Loucy (cell line): Measurements from ENCODE around the gene FAF1.
"Not testable (repeated sequence)": the region's sequence is repeated elsewhere in the genome, so short reads cannot be mapped to it uniquely, and the experiment has no call there.

Experiments
- H2AFZ ChIP-seq: fragments of 200-600 bp; sonication (generic); 2 replicates; pipeline ENCODE4 v1.6.0; 2016; ENCODE audit warnings: antibody characterized with exemption, mild to moderate bottlenecking, low read length, moderate library complexity
- H3F3A ChIP-seq: fragments of 200-600 bp; 2 replicates; pipeline ENCODE4 v1.6.0; 2016; ENCODE audit warnings: antibody characterized with exemption, low read depth, mild to moderate bottlenecking
- H3K27me3 ChIP-seq: fragments of 200-600 bp; sonication (generic); 2 replicates; pipeline ENCODE4 v1.6.1; 2014; ENCODE audit warnings: low read length, mild to moderate bottlenecking; ENCODE audit not compliant: insufficient read depth, poor library complexity, severe bottlenecking
- H3K36me3 ChIP-seq: fragments of 200-600 bp; sonication (generic); 2 replicates; pipeline ENCODE4 v1.6.1; 2016; ENCODE audit warnings: low read length; ENCODE audit not compliant: insufficient read depth
- H3K4me1 ChIP-seq: fragments of 200-600 bp; sonication (generic); 2 replicates; pipeline ENCODE4 v1.5.1; 2014; ENCODE audit warnings: low read length, mild to moderate bottlenecking; ENCODE audit not compliant: insufficient read depth, poor library complexity, severe bottlenecking
- H3K4me2 ChIP-seq: fragments of 200-600 bp; sonication (generic); 2 replicates; pipeline ENCODE4 v1.6.0; 2014; ENCODE audit warnings: antibody characterized with exemption, low read length, low read depth, mild to moderate bottlenecking; ENCODE audit not compliant: poor library complexity, severe bottlenecking
- H3K4me3 ChIP-seq: fragments of 200-600 bp; sonication (generic); 2 replicates; pipeline ENCODE4 v1.5.1; 2014; ENCODE audit warnings: low read length, mild to moderate bottlenecking, mixed read lengths; ENCODE audit not compliant: poor library complexity, severe bottlenecking
- H3K79me2 ChIP-seq: fragments of 200-600 bp; sonication (generic); 2 replicates; pipeline ENCODE4 v1.6.1; 2014; ENCODE audit warnings: low read length; ENCODE audit not compliant: insufficient read depth
- H3K9ac ChIP-seq: fragments of 200-600 bp; sonication (generic); 2 replicates; pipeline ENCODE4 v1.6.0; 2014; ENCODE audit warnings: mild to moderate bottlenecking, low read depth, low read length, moderate library complexity; ENCODE audit not compliant: poor library complexity, severe bottlenecking
- H3K9me2 ChIP-seq: fragments of 200-600 bp; sonication (generic); replicated peaks from 2 replicates; pipeline ENCODE4 v1.6.1; 2016; ENCODE audit warnings: low read depth, low read length, mixed read lengths
- H3K9me3 ChIP-seq: fragments of 200-600 bp; sonication (generic); 2 replicates; pipeline ENCODE4 v1.6.1; 2014; ENCODE audit warnings: mild to moderate bottlenecking, antibody characterized with exemption, low read length, low read depth; ENCODE audit not compliant: insufficient read depth
- H4K20me1 ChIP-seq: fragments of 200-600 bp; sonication (generic); 2 replicates; pipeline ENCODE4 v1.6.0; 2014; ENCODE audit warnings: antibody characterized with exemption, low read length, mild to moderate bottlenecking; ENCODE audit not compliant: insufficient read depth, poor library complexity, severe bottlenecking
- EZH2phosphoT487 ChIP-seq: fragments of 200-600 bp; IDR thresholded peaks from 2 replicates; pipeline ENCODE4 v1.6.1; 2018; ENCODE audit warnings: antibody characterized with exemption, mild to moderate bottlenecking, moderate library complexity, borderline replicate concordance
- TF ChIP-seq, protein P1 (sequence below): fragments of 200-600 bp; sonication (generic); conservative IDR thresholded peaks from 2 replicates; pipeline ENCODE4 v1.5.1; 2014; ENCODE audit warnings: mild to moderate bottlenecking, antibody characterized with exemption, low read length

The FAF1 gene

DNA sequence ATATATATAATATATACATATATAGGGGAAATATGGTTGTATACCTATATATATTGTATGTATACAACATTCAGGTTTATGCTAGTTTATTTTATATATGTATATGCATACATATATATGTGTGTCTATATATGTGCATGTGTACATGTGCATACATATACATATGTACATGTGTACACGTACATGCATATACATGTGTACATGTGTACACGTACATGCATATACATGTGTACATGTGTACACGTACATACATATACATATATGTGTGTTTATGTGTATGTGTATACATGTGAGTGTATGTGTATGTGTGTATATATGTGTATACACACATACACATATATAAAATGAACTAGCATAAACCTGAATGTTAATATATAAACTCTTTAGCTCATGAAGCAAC is 220.9 kb downstream of the FAF1 start:
- H3K79me2 ChIP-seq, result no peaks in the 10 kb centered on the region
- H3K4me3 ChIP-seq, result no peak overlapping the region
- H3K9me3 ChIP-seq, result no peaks in the 10 kb centered on the region
- peaks cover 54% of the 10 kb centered on the region; the same call in 1 of the 2 replicates for H3K36me3 ChIP-seq
- H3K4me1 ChIP-seq, result no peaks in the 10 kb centered on the region
- no peaks in the 10 kb centered on the region for H3K9me2 ChIP-seq
- TF ChIP-seq, protein P1, sequence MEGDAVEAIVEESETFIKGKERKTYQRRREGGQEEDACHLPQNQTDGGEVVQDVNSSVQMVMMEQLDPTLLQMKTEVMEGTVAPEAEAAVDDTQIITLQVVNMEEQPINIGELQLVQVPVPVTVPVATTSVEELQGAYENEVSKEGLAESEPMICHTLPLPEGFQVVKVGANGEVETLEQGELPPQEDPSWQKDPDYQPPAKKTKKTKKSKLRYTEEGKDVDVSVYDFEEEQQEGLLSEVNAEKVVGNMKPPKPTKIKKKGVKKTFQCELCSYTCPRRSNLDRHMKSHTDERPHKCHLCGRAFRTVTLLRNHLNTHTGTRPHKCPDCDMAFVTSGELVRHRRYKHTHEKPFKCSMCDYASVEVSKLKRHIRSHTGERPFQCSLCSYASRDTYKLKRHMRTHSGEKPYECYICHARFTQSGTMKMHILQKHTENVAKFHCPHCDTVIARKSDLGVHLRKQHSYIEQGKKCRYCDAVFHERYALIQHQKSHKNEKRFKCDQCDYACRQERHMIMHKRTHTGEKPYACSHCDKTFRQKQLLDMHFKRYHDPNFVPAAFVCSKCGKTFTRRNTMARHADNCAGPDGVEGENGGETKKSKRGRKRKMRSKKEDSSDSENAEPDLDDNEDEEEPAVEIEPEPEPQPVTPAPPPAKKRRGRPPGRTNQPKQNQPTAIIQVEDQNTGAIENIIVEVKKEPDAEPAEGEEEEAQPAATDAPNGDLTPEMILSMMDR, result no peak
- no peaks in the 10 kb centered on the region for H3F3A ChIP-seq
- H2AFZ ChIP-seq, result no peak overlapping the region
- no peaks in the 10 kb centered on the region for H4K20me1 ChIP-seq
- H3K27me3 ChIP-seq, result no peaks in the 10 kb centered on the region
- no peak overlapping the region for H3K9ac ChIP-seq
- H3K4me2 ChIP-seq, result no peak overlapping the region

DNA sequence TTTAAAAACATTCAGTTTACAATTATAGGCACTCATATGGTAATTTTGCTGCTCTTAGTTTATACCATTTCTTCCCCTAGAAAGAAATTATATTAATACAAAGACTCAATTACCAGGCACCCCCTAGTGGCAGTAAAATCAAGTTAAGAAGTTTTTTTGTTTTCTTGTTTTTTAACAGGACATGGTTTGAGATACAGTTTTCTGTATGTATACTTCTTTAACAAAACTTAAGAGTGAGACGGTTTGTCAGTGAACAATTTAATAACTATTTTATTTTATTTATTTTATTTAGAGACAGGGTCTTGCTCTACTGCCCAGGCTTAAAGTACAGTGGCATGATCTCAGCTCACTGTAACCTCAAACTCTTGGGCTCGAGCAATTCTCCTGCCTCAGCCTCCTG is 224.6 kb downstream of the FAF1 start:
- no peaks in the 10 kb centered on the region for H3K79me2 ChIP-seq
- H3K36me3 ChIP-seq, result peaks cover 34% of the 10 kb centered on the region; the same call in 1 of the 2 replicates
- H3K4me1 ChIP-seq, result peaks cover 12% of the 10 kb centered on the region
- no peak overlapping the region for H3K4me2 ChIP-seq
- no peak for TF ChIP-seq EZH2phosphoT487
- TF ChIP-seq, protein P1, result peak; percentile 74
- no peaks in the 10 kb centered on the region for H3K9me3 ChIP-seq
- H3K27me3 ChIP-seq, result no peaks in the 10 kb centered on the region
- H4K20me1 ChIP-seq, result no peaks in the 10 kb centered on the region
- no peaks in the 10 kb centered on the region for H3F3A ChIP-seq
- H2AFZ ChIP-seq, result no peak overlapping the region
- no peak overlapping the region for H3K9ac ChIP-seq
- H3K9me2 ChIP-seq, result no peaks in the 10 kb centered on the region
- no peak overlapping the region for H3K4me3 ChIP-seq

DNA sequence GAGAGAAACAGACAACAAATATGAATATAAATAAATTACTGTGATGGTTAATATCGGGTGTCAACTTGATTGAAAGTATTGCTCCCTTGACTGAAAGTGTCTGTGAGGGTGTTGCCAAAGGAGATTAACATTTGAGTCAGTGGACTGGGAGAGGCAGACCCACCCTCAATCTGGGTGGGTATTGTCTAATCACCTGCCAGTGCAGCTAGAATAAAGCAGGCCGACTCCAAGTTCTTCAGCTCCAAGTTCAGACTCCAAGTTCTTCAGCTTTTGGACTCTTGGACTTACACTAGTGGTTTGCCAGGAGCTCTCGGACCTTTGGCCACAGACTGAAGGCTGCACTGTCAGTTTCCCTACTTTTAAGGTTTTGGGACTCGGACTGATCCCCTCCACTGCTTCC is 232.5 kb downstream of the FAF1 start:
- H3K9ac ChIP-seq, H3K4me2 ChIP-seq, H3K79me2 ChIP-seq, H4K20me1 ChIP-seq, H3K4me3 ChIP-seq, H3K27me3 ChIP-seq, H3K36me3 ChIP-seq, H2AFZ ChIP-seq, H3K9me2 ChIP-seq, H3F3A ChIP-seq, H3K9me3 ChIP-seq: not testable (repeated sequence)
- H3K4me1 ChIP-seq, result peaks cover 11% of the 10 kb centered on the region

DNA sequence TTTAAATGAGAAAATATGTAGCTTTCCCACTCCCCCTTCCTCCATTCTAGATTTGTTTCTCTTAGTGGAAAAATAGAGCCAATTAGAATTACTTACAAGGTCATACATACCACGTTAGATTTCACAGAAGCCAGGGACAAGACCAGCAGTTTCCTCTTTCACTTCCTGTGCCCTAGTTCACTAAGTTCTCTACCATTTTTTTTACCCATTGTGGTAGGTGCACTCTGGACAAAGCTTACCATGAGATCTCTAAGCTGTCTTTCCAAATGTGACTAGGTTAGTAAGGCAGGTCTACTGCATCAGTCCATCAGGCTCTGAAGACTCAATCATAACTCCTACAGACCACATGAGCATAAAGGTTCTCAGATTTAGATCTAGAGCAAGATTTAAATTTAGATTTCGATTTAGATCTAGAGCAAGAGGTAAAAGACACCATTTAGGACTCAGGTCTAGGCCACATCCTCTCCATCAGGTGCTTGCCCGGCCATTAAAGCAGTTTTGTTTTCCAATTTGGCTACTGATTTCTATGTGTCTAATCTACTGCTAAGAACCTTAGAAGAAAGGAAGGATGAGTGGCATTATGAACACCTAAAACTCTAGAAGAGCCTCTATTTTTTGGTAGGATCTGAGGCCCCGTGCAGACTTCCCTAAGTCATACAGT is 235.3 kb downstream of the FAF1 start:
- H3K27me3 ChIP-seq, result no peaks in the 10 kb centered on the region
- no peak overlapping the region for H3K4me3 ChIP-seq
- peaks cover 14% of the 10 kb centered on the region; the same call in 1 of the 2 replicates for H3K36me3 ChIP-seq
- no peaks in the 10 kb centered on the region for H3F3A ChIP-seq
- no peak overlapping the region for H3K9ac ChIP-seq
- no peaks in the 10 kb centered on the region for H4K20me1 ChIP-seq
- H3K9me3 ChIP-seq, result no peaks in the 10 kb centered on the region
- peak overlapping the region; percentile 50 for H3K4me2 ChIP-seq
- TF ChIP-seq, protein P1, result no peak
- no peak for TF ChIP-seq EZH2phosphoT487
- H3K9me2 ChIP-seq, result no peaks in the 10 kb centered on the region
- H3K4me1 ChIP-seq, result peaks cover 11% of the 10 kb centered on the region
- no peaks in the 10 kb centered on the region for H3K79me2 ChIP-seq
- H2AFZ ChIP-seq, result no peak overlapping the region
